Loucy (cell line): ENCODE results near the gene PLXNA2.

Source experiments
- H2AFZ ChIP-seq: fragments of 200-600 bp; sonication (generic); 2 replicates; pipeline ENCODE4 v1.6.0; 2016; ENCODE audit warnings: antibody characterized with exemption, mild to moderate bottlenecking, low read length, moderate library complexity
- H3F3A ChIP-seq: fragments of 200-600 bp; 2 replicates; pipeline ENCODE4 v1.6.0; 2016; ENCODE audit warnings: antibody characterized with exemption, low read depth, mild to moderate bottlenecking
- H3K27me3 ChIP-seq: fragments of 200-600 bp; sonication (generic); 2 replicates; pipeline ENCODE4 v1.6.1; 2014; ENCODE audit warnings: low read length, mild to moderate bottlenecking; ENCODE audit not compliant: insufficient read depth, poor library complexity, severe bottlenecking
- H3K36me3 ChIP-seq: fragments of 200-600 bp; sonication (generic); 2 replicates; pipeline ENCODE4 v1.6.1; 2016; ENCODE audit warnings: low read length; ENCODE audit not compliant: insufficient read depth
- H3K4me1 ChIP-seq: fragments of 200-600 bp; sonication (generic); 2 replicates; pipeline ENCODE4 v1.5.1; 2014; ENCODE audit warnings: low read length, mild to moderate bottlenecking; ENCODE audit not compliant: insufficient read depth, poor library complexity, severe bottlenecking
- H3K4me2 ChIP-seq: fragments of 200-600 bp; sonication (generic); 2 replicates; pipeline ENCODE4 v1.6.0; 2014; ENCODE audit warnings: antibody characterized with exemption, low read length, low read depth, mild to moderate bottlenecking; ENCODE audit not compliant: poor library complexity, severe bottlenecking
- H3K4me3 ChIP-seq: fragments of 200-600 bp; sonication (generic); 2 replicates; pipeline ENCODE4 v1.5.1; 2014; ENCODE audit warnings: low read length, mild to moderate bottlenecking, mixed read lengths; ENCODE audit not compliant: poor library complexity, severe bottlenecking
- H3K79me2 ChIP-seq: fragments of 200-600 bp; sonication (generic); 2 replicates; pipeline ENCODE4 v1.6.1; 2014; ENCODE audit warnings: low read length; ENCODE audit not compliant: insufficient read depth
- H3K9ac ChIP-seq: fragments of 200-600 bp; sonication (generic); 2 replicates; pipeline ENCODE4 v1.6.0; 2014; ENCODE audit warnings: mild to moderate bottlenecking, low read depth, low read length, moderate library complexity; ENCODE audit not compliant: poor library complexity, severe bottlenecking
- H3K9me2 ChIP-seq: fragments of 200-600 bp; sonication (generic); replicated peaks from 2 replicates; pipeline ENCODE4 v1.6.1; 2016; ENCODE audit warnings: low read depth, low read length, mixed read lengths
- H3K9me3 ChIP-seq: fragments of 200-600 bp; sonication (generic); 2 replicates; pipeline ENCODE4 v1.6.1; 2014; ENCODE audit warnings: mild to moderate bottlenecking, antibody characterized with exemption, low read length, low read depth; ENCODE audit not compliant: insufficient read depth
- H4K20me1 ChIP-seq: fragments of 200-600 bp; sonication (generic); 2 replicates; pipeline ENCODE4 v1.6.0; 2014; ENCODE audit warnings: antibody characterized with exemption, low read length, mild to moderate bottlenecking; ENCODE audit not compliant: insufficient read depth, poor library complexity, severe bottlenecking
- EZH2phosphoT487 ChIP-seq: fragments of 200-600 bp; IDR thresholded peaks from 2 replicates; pipeline ENCODE4 v1.6.1; 2018; ENCODE audit warnings: antibody characterized with exemption, mild to moderate bottlenecking, moderate library complexity, borderline replicate concordance
- TF ChIP-seq, protein P1 (sequence below): fragments of 200-600 bp; sonication (generic); conservative IDR thresholded peaks from 2 replicates; pipeline ENCODE4 v1.5.1; 2014; ENCODE audit warnings: mild to moderate bottlenecking, antibody characterized with exemption, low read length

The PLXNA2 gene

DNA sequence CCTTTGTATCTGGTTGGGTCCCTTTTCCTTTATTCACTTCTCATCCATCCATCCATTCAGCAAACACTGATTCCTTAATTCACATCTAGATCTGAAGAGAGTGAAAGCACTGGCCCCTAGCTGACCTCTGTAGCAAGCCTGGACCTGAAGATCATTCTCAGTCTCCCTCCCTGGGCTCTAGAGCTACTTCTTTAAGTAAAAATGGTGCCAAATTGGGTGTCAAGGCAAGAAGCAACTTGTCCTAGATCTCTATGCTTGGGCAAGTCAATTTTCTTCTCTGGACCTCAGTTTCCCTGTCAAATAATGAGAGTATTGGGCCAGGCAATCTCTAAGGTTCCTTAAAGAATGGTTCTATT, 36.1 kb downstream of the PLXNA2 start:
- no peaks in the 10 kb centered on the region for H3K79me2 ChIP-seq
- no peaks in the 10 kb centered on the region for H3K36me3 ChIP-seq
- peaks cover 17% of the 10 kb centered on the region for H3K4me1 ChIP-seq
- H3K4me3 ChIP-seq: no peak overlapping the region
- no peaks in the 10 kb centered on the region for H3F3A ChIP-seq
- no peaks in the 10 kb centered on the region for H3K9me3 ChIP-seq
- no peaks in the 10 kb centered on the region for H3K9me2 ChIP-seq
- H3K9ac ChIP-seq: no peak overlapping the region
- H4K20me1 ChIP-seq: no peaks in the 10 kb centered on the region
- no peak overlapping the region for H2AFZ ChIP-seq
- H3K27me3 ChIP-seq: no peaks in the 10 kb centered on the region
- no peak for TF ChIP-seq EZH2phosphoT487
- TF ChIP-seq, protein P1, sequence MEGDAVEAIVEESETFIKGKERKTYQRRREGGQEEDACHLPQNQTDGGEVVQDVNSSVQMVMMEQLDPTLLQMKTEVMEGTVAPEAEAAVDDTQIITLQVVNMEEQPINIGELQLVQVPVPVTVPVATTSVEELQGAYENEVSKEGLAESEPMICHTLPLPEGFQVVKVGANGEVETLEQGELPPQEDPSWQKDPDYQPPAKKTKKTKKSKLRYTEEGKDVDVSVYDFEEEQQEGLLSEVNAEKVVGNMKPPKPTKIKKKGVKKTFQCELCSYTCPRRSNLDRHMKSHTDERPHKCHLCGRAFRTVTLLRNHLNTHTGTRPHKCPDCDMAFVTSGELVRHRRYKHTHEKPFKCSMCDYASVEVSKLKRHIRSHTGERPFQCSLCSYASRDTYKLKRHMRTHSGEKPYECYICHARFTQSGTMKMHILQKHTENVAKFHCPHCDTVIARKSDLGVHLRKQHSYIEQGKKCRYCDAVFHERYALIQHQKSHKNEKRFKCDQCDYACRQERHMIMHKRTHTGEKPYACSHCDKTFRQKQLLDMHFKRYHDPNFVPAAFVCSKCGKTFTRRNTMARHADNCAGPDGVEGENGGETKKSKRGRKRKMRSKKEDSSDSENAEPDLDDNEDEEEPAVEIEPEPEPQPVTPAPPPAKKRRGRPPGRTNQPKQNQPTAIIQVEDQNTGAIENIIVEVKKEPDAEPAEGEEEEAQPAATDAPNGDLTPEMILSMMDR: no peak
- H3K4me2 ChIP-seq: no peak overlapping the region

GRCh38 chr1:208207388-208208131, 36.6 kb downstream of the PLXNA2 start:
- Histone ChIP-seq H3K79me2 (no peaks in the 10 kb centered on the region), H4K20me1 (no peaks in the 10 kb centered on the region), H3K36me3 (no peaks in the 10 kb centered on the region), H3K4me2 (no peak overlapping the region), H2AFZ (no peak overlapping the region), H3K4me3 (no peak overlapping the region), H3K9me3 (no peaks in the 10 kb centered on the region), H3K9ac (no peak overlapping the region), H3K27me3 (no peaks in the 10 kb centered on the region), H3K9me2 (no peaks in the 10 kb centered on the region), H3K4me1 (peaks cover 17% of the 10 kb centered on the region), H3F3A (no peaks in the 10 kb centered on the region)
- TF ChIP-seq, protein P1: no peak
- TF ChIP-seq EZH2phosphoT487: no peak

GRCh38 chr1:208206092-208206698, 38.0 kb downstream of the PLXNA2 start:
- no peak overlapping the region for H3K4me2 ChIP-seq

More at GRCh38 chr1:208206092-208206698, 38.0 kb downstream of the PLXNA2 start:
- TF ChIP-seq EZH2phosphoT487: no peak
- TF ChIP-seq, protein P1: no peak
- Histone ChIP-seq H3F3A (no peaks in the 10 kb centered on the region), H3K9me2 (no peaks in the 10 kb centered on the region), H3K4me1 (peaks cover 11% of the 10 kb centered on the region), H3K27me3 (no peaks in the 10 kb centered on the region), H3K9ac (no peak overlapping the region), H4K20me1 (no peaks in the 10 kb centered on the region), H3K36me3 (no peaks in the 10 kb centered on the region), H2AFZ (no peak overlapping the region), H3K9me3 (no peaks in the 10 kb centered on the region), H3K4me3 (no peak overlapping the region), H3K79me2 (no peaks in the 10 kb centered on the region)
